NOMO-1 treated with DMSO at 0.1 percent for 48 hours (cell line): ENCODE measurements around the gene RELA.
"Not testable (repeated sequence)": the region's sequence is repeated elsewhere in the genome, so short reads cannot be mapped to it uniquely, and the experiment has no call there.

Source experiments
- DNase-seq: peaks from one replicate; lab custom pipeline; 2025; ENCODE audit not compliant: unreplicated experiment; lab: John Stamatoyannopoulos, UW

Gene RELA

GRCh38 chr11:65662799-65663638, at the start of gene RELA:
TSS of gene RELA (minus strand) at chr11:65662916. CDS start at chr11:65662832, 84 bp downstream.
- peak; percentile 90 for DNase-seq

- peak; percentile 98 for DNase-seq
Observed at GRCh38 chr11:65711785-65712632, 49.3 kb upstream of the RELA start, which contains the start of gene KAT5. TSS of gene KAT5 (plus strand) at chr11:65712252. CDS start at chr11:65712268, 16 bp downstream.

- no peak for DNase-seq
Observed at GRCh38 chr11:65710421-65710820, 47.7 kb upstream of the RELA start.

- DNase-seq, result no peak
Observed at GRCh38 chr11:65709661-65710060, 46.9 kb upstream of the RELA start.

- no peak for DNase-seq
Observed at GRCh38 chr11:65708451-65708850, 45.7 kb upstream of the RELA start.

- not testable (repeated sequence) for DNase-seq
Observed at GRCh38 chr11:65707002-65707401, 44.3 kb upstream of the RELA start.

GRCh38 chr11:65706303-65706763, 43.6 kb upstream of the RELA start:
- peak; percentile 43 for DNase-seq

- no peak for DNase-seq
Observed at GRCh38 chr11:65703846-65704245, 41.1 kb upstream of the RELA start.

- DNase-seq, result no peak
Observed at GRCh38 chr11:65701686-65702085, 39.0 kb upstream of the RELA start.

GRCh38 chr11:65700399-65700798, 37.7 kb upstream of the RELA start:
- DNase-seq, result peak; percentile 58

GRCh38 chr11:65699306-65699705, 36.6 kb upstream of the RELA start:
- no peak for DNase-seq

- DNase-seq, result no peak
Observed at GRCh38 chr11:65698205-65698604, 35.5 kb upstream of the RELA start.

- DNase-seq, result no peak
Observed at GRCh38 chr11:65696802-65697552, 34.3 kb upstream of the RELA start.

GRCh38 chr11:65695459-65696241, 32.9 kb upstream of the RELA start:
- DNase-seq, result no peak

GRCh38 chr11:65692367-65692766, 29.7 kb upstream of the RELA start:
- DNase-seq, result no peak

GRCh38 chr11:65691847-65692246, 29.1 kb upstream of the RELA start:
- DNase-seq, result not testable (repeated sequence)

- DNase-seq, result no peak
Observed at GRCh38 chr11:65685981-65686380, 23.3 kb upstream of the RELA start.

- not testable (repeated sequence) for DNase-seq
Observed at GRCh38 chr11:65683480-65683879, 20.8 kb upstream of the RELA start.

GRCh38 chr11:65680192-65680743, 17.6 kb upstream of the RELA start:
- no peak for DNase-seq

GRCh38 chr11:65672982-65673381, 10.3 kb upstream of the RELA start:
- no peak for DNase-seq
